ENCODE results near the gene PSG4.
"Not testable (repeated sequence)": the region's sequence is repeated elsewhere in the genome, so short reads cannot be mapped to it uniquely, and the experiment has no call there.

The PSG4 gene

GRCh38 chr19:43205471-43206105 is at the start of gene PSG4:
TSS of gene PSG4 (minus strand) at chr19:43205638. CDS start at chr19:43205536, 102 bp downstream.
- H3K4me1 ChIP-seq; H3K27me3 ChIP-seq; H3K36me3 ChIP-seq; intact Hi-C loops (cut with DNase I; ENCODE audit: low total_unique reads); DNase-seq; H3K27ac ChIP-seq; H3K9me3 ChIP-seq; H3K4me3 ChIP-seq: not testable (repeated sequence)

- H3K27ac ChIP-seq; H3K4me1 ChIP-seq; H3K9me3 ChIP-seq; H3K36me3 ChIP-seq; H3K27me3 ChIP-seq; intact Hi-C loops (cut with DNase I; ENCODE audit: low total_unique reads); DNase-seq; H3K4me3 ChIP-seq: not testable (repeated sequence)
Observed at GRCh38 chr19:43251428-43251827, 46.0 kb upstream of the PSG4 start.

- H3K9me3 ChIP-seq; intact Hi-C loops (cut with DNase I; ENCODE audit: low total_unique reads); DNase-seq: not testable (repeated sequence)
Observed at GRCh38 chr19:43250296-43250695, 44.9 kb upstream of the PSG4 start.

GRCh38 chr19:43248635-43249002 is 43.2 kb upstream of the PSG4 start:
- H3K4me1 ChIP-seq; H3K4me3 ChIP-seq; DNase-seq; H3K36me3 ChIP-seq; H3K27me3 ChIP-seq; intact Hi-C loops (cut with DNase I; ENCODE audit: low total_unique reads); H3K9me3 ChIP-seq; H3K27ac ChIP-seq: not testable (repeated sequence)

More at GRCh38 chr19:43250296-43250695, 44.9 kb upstream of the PSG4 start:
- H3K4me3 ChIP-seq, H3K4me1 ChIP-seq, H3K36me3 ChIP-seq, H3K27ac ChIP-seq, H3K27me3 ChIP-seq: not testable (repeated sequence)

GRCh38 chr19:43247243-43247880 is 41.9 kb upstream of the PSG4 start:
- H3K4me1 ChIP-seq; H3K36me3 ChIP-seq; H3K4me3 ChIP-seq; intact Hi-C loops (cut with DNase I; ENCODE audit: low total_unique reads); H3K27ac ChIP-seq; H3K9me3 ChIP-seq; DNase-seq; H3K27me3 ChIP-seq: not testable (repeated sequence)

GRCh38 chr19:43245848-43246247 is 40.4 kb upstream of the PSG4 start:
- H3K4me1 ChIP-seq; intact Hi-C loops (cut with DNase I; ENCODE audit: low total_unique reads); H3K27me3 ChIP-seq; H3K27ac ChIP-seq; H3K9me3 ChIP-seq; DNase-seq; H3K4me3 ChIP-seq; H3K36me3 ChIP-seq: not testable (repeated sequence)

- H3K9me3 ChIP-seq; intact Hi-C loops (cut with DNase I; ENCODE audit: low total_unique reads); H3K4me1 ChIP-seq; H3K27me3 ChIP-seq; H3K36me3 ChIP-seq; DNase-seq; H3K4me3 ChIP-seq; H3K27ac ChIP-seq: not testable (repeated sequence)
Observed at GRCh38 chr19:43242211-43242610, 36.8 kb upstream of the PSG4 start.

- intact Hi-C loops (cut with DNase I; ENCODE audit: low total_unique reads) = not testable (repeated sequence)
Observed at GRCh38 chr19:43238213-43238612, 32.8 kb upstream of the PSG4 start.

GRCh38 chr19:43235686-43236085 is 30.2 kb upstream of the PSG4 start:
- H3K36me3 ChIP-seq; H3K4me3 ChIP-seq; H3K9me3 ChIP-seq; DNase-seq; intact Hi-C loops (cut with DNase I; ENCODE audit: low total_unique reads); H3K27me3 ChIP-seq; H3K4me1 ChIP-seq; H3K27ac ChIP-seq: not testable (repeated sequence)

More at GRCh38 chr19:43238213-43238612, 32.8 kb upstream of the PSG4 start:
- H3K27me3 ChIP-seq, H3K36me3 ChIP-seq, H3K27ac ChIP-seq, H3K4me3 ChIP-seq, H3K9me3 ChIP-seq, DNase-seq, H3K4me1 ChIP-seq: not testable (repeated sequence)

- H3K9me3 ChIP-seq = peaks cover 0 to 27% (median 0%) of the 10 kb centered on the region in 3 donors
- no peak overlapping the region for H3K27ac ChIP-seq
- H3K4me3 ChIP-seq = no peak overlapping the region
- no peaks in the 10 kb centered on the region for H3K4me1 ChIP-seq
- DNase-seq = no peak
- no peaks in the 10 kb centered on the region for H3K27me3 ChIP-seq
- no peaks in the 10 kb centered on the region for H3K36me3 ChIP-seq
- TF ChIP-seq CTCF (IDR thresholded peaks at IDR 0.05) = no peak
- intact Hi-C loops (cut with DNase I; ENCODE audit: low total_unique reads) = no loop called here
Observed at GRCh38 chr19:43229315-43229714, 23.9 kb upstream of the PSG4 start.

GRCh38 chr19:43228730-43229129 is 23.3 kb upstream of the PSG4 start:
- DNase-seq; H3K27me3 ChIP-seq; H3K36me3 ChIP-seq; intact Hi-C loops (cut with DNase I; ENCODE audit: low total_unique reads); H3K27ac ChIP-seq; H3K4me1 ChIP-seq; H3K4me3 ChIP-seq: not testable (repeated sequence)
- H3K9me3 ChIP-seq = peaks cover 0 to 27% (median 0%) of the 10 kb centered on the region in 3 donors

- H3K4me3 ChIP-seq; H3K36me3 ChIP-seq; intact Hi-C loops (cut with DNase I; ENCODE audit: low total_unique reads); H3K27ac ChIP-seq; H3K27me3 ChIP-seq; H3K4me1 ChIP-seq; DNase-seq: not testable (repeated sequence)
- H3K9me3 ChIP-seq = peaks cover 0 to 27% (median 0%) of the 10 kb centered on the region in 3 donors
Observed at GRCh38 chr19:43226986-43227385, 21.5 kb upstream of the PSG4 start.
